WTC11 (cell line): ENCODE data around the gene SPTLC2.

Experiments
- CBFB ChIP-seq: sonication (generic); formaldehyde crosslinking; IDR thresholded peaks from 2 replicates; pipeline ENCODE4 v1.8.1; 2022; ENCODE audit warnings: mild to moderate bottlenecking, low read depth, missing genetic modification reagents
- CTCF ChIP-seq: fragments of 200-600 bp; IDR thresholded peaks from 2 replicates; pipeline ENCODE4 v1.8.0; 2022; ENCODE audit warnings: antibody characterized with exemption
- E2F5 ChIP-seq: sonication (generic); formaldehyde crosslinking; IDR thresholded peaks from 2 replicates; pipeline ENCODE4 v1.8.1; 2022; ENCODE audit warnings: mild to moderate bottlenecking, moderate library complexity, missing genetic modification reagents
- IRF1 ChIP-seq: sonication (generic); formaldehyde crosslinking; IDR thresholded peaks from 2 replicates; pipeline ENCODE4 v1.8.0; 2023; ENCODE audit warnings: missing genetic modification reagents
- JUN ChIP-seq: sonication (generic); formaldehyde crosslinking; IDR thresholded peaks from 2 replicates; pipeline ENCODE4 v1.8.0; 2023; ENCODE audit warnings: mild to moderate bottlenecking, missing genetic modification reagents
- RORB ChIP-seq: fragments of 250-450 bp; sonication (Bioruptor Pico); IDR thresholded peaks from 2 replicates; pipeline ENCODE4 v1.9.0; 2021; ENCODE audit warnings: mild to moderate bottlenecking
- SP1 ChIP-seq: sonication (generic); formaldehyde crosslinking; conservative IDR thresholded peaks from 2 replicates; pipeline ENCODE4 v1.8.1; 2022; ENCODE audit warnings: missing genetic modification reagents
- ZNF138 ChIP-seq: sonication (generic); formaldehyde crosslinking; conservative IDR thresholded peaks from 2 replicates; pipeline ENCODE4 v1.8.1; 2022; ENCODE audit warnings: mild to moderate bottlenecking, moderate library complexity, missing genetic modification reagents
- ZNF232 ChIP-seq: sonication (generic); formaldehyde crosslinking; IDR thresholded peaks from 2 replicates; pipeline ENCODE4 v1.8.0; 2022; ENCODE audit warnings: mild to moderate bottlenecking, missing genetic modification reagents

GRCh38 chr14:77573964-77574363 lies 42.5 kb downstream of the SPTLC2 start:
- TF ChIP-seq CTCF (no peak), CBFB (CRISPR knock-in tag) (no peak), JUN (CRISPR knock-in tag) (no peak), IRF1 (no peak), ZNF232 (no peak), E2F5 (CRISPR knock-in tag) (no peak), ZNF138 (no peak), SP1 (no peak), RORB (CRISPR knock-in tag) (no peak)
